GM10248 (cell line): ENCODE results near the gene TRA2B.

ENCODE experiments used
- CTCF ChIA-PET: fragments of 300-600 bp; sonication (Branson Sonifier 250); formaldehyde crosslinking; extraction: SDS; loops from one replicate; lab custom pipeline; 2021; ENCODE audit warnings: antibody characterized with exemption; lab: Yijun Ruan, JAX
- POLR2A ChIA-PET: fragments of 350-650 bp; sonication (Branson Sonifier 250); formaldehyde crosslinking; extraction: SDS; loops from one replicate; lab custom pipeline; 2020; ENCODE audit warnings: antibody characterized with exemption; lab: Yijun Ruan, JAX
- DNase-seq: peaks from one replicate; pipeline ENCODE4 v3.0.0; 2012; ENCODE audit errors: extremely low spot score
- CTCF ChIP-seq: IDR thresholded peaks from 2 replicates; pipeline ENCODE4 v1.5.1; 2012; ENCODE audit warnings: mild to moderate bottlenecking, low read depth; ENCODE audit errors: extremely low read depth, missing control alignments, control extremely low read depth

TRA2B gene

GRCh38 chr3:185878920-185879319 lies 58.9 kb downstream of the TRA2B start:
- CTCF ChIA-PET: no interaction called here
- POLR2A ChIA-PET: no interaction called here
- DNase-seq: no peak
- no peak for TF ChIP-seq CTCF

- TF ChIP-seq CTCF: no peak
- no peak for DNase-seq
- POLR2A ChIA-PET: no interaction called here
- CTCF ChIA-PET: no interaction called here
Measured at GRCh38 chr3:185874119-185874518, 63.7 kb downstream of the TRA2B start.

GRCh38 chr3:185867650-185868049 lies 70.2 kb downstream of the TRA2B start:
- DNase-seq: no peak
- no peak for TF ChIP-seq CTCF
- ChIA-PET CTCF (interaction anchor here (2.1 kb wide), 1 partner anchor 207 kb away, joined by 7 read pairs; no protein-coding TSS in a partner anchor), POLR2A (no interaction called here)

- no peak for DNase-seq
- TF ChIP-seq CTCF: no peak
- POLR2A ChIA-PET: no interaction called here
- CTCF ChIA-PET: no interaction called here
Measured at GRCh38 chr3:185866995-185867394, 70.8 kb downstream of the TRA2B start.

- TF ChIP-seq CTCF: no peak
- CTCF ChIA-PET: no interaction called here
- POLR2A ChIA-PET: no interaction called here
- DNase-seq: no peak
Measured at GRCh38 chr3:185866555-185866954, 71.3 kb downstream of the TRA2B start.
